A549 treated with AZD9567 at 1 μM for 4 hours (cell line): ENCODE measurements around the gene PIGH. TPM values are rescaled to one million over a fixed set of nuclear protein-coding genes. Genes with fewer than 3 reads are reported as not detected.

Source experiments
- total RNA-seq: library from RNA; stranded (reverse); fragments of 200-300 nt; extraction: Qiagen RNA extraction; gene quantifications from 5 replicates; pipeline ENCODE4 v1.2.3, GENCODE V29; 2022; ENCODE audit not compliant: insufficient read depth

PIGH gene
- 17.5 to 23.3 TPM (median 23.0 TPM) in 5 replicates for total RNA-seq

GRCh38 chr14:67599698-67600561 is at the start of gene PIGH:
PIGH (minus strand) TSS chr14:67600268; CDS start chr14:67600203, 65 bp downstream.

DNA sequence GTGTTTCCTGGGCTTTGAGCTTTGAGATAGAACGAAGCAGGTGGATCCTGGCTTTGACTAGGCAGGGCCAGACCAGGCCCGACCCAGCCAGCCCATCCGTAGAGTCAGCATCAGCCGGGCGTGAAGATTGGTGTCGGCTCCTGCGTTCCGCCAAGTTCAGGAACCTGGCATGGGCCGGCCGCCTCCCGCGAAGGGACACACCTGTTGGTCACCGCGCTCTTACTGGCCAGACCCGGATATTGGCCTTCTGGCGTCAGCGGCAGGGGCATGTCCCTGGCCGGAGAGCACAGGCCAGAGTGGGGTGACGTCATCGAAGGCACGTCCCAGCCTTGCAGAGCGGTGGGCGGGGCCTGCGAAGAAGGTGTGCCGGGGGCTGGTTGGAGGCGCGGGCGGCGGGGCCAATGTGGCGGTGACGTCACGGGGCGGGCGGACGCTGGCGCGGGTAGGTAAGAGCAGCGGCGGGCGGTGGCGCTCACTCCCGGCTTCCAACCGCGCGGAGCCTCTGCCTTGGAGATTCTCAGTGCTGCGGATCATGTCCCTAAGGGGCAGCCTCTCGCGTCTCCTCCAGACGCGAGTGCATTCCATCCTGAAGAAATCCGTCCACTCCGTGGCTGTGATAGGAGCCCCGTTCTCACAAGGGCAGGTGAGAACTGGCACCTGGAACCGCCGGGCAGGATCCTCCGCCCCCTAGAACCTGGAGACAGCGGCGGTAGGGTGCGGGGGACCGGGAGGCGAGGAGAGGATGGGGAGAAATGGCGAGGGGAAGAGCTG is 19.6 kb upstream of the PIGH start, which contains the start of gene ARG2:
TSS of gene ARG2 (plus strand) at position 475 of the 771 bp plus-strand sequence. CDS start at position 533, 58 bp downstream.

Other genes starting within 250 kb of the PIGH start
- gene ATP6V1D, start 240.5 kb downstream of the PIGH start, total RNA-seq: 61.5 to 75.1 TPM (median 70.3 TPM) in 5 replicates
- gene EIF2S1, start 239.9 kb downstream of the PIGH start, total RNA-seq: 216 to 491 TPM (median 232 TPM) in 5 replicates
- 13.6 to 18.0 TPM (median 16.2 TPM) in 5 replicates for gene PLEK2, start 188.1 kb downstream of the PIGH start, total RNA-seq
- gene TMEM229B, start 111.5 kb downstream of the PIGH start, total RNA-seq: 0.14 to 0.22 TPM (median 0.17 TPM) in 4 of 5 replicates, not detected in the other
- gene PLEKHH1, start 67.0 kb downstream of the PIGH start, total RNA-seq: 3.3 to 4.3 TPM (median 3.6 TPM) in 5 replicates
- 1.4 to 3.9 TPM (median 2.2 TPM) in 5 replicates for gene ARG2, start 19.7 kb upstream of the PIGH start, total RNA-seq
- gene VTI1B, start 74.4 kb upstream of the PIGH start, total RNA-seq: 71.8 to 90.6 TPM (median 89.2 TPM) in 5 replicates
- gene RDH11, start 95.5 kb upstream of the PIGH start, total RNA-seq: 55.9 to 60.6 TPM (median 59.2 TPM) in 5 replicates
- gene RDH12, start 101.6 kb upstream of the PIGH start, total RNA-seq: 0.06 TPM in 1 of 5 replicates, not detected in the others
- 4.8 to 5.6 TPM (median 5.2 TPM) in 5 replicates for gene ZFYVE26, start 216.3 kb upstream of the PIGH start, total RNA-seq
- 3.1 to 6.1 TPM (median 4.5 TPM) in 5 replicates for gene RAD51B, start 219.5 kb upstream of the PIGH start, total RNA-seq